IMR-90 (cell line): ENCODE measurements around the gene NFASC.

ENCODE experiments used
- BHLHE40 ChIP-seq: fragments of 150-350 bp; IDR thresholded peaks from 2 replicates; pipeline ENCODE4 v1.6.1; 2016; ENCODE audit warnings: mild to moderate bottlenecking, low read depth, low read length
- CEBPB ChIP-seq: IDR thresholded peaks from 2 replicates; pipeline ENCODE4 v1.6.1; 2012; ENCODE audit warnings: low read depth, low read length, improper control_type of control experiment
- CHD1 ChIP-seq: IDR thresholded peaks from 2 replicates; pipeline ENCODE4 v1.6.1; 2012; ENCODE audit warnings: low read depth, low read length, improper control_type of control experiment
- MAZ ChIP-seq: IDR thresholded peaks from 2 replicates; pipeline ENCODE4 v1.6.1; 2012; ENCODE audit warnings: low read depth, mild to moderate bottlenecking, low read length, improper control_type of control experiment, moderate library complexity, borderline replicate concordance
- MXI1 ChIP-seq: IDR thresholded peaks from 2 replicates; pipeline ENCODE4 v1.6.1; 2012; ENCODE audit warnings: low read depth, mild to moderate bottlenecking, low read length, moderate library complexity, borderline replicate concordance
- POLR2A ChIP-seq: IDR thresholded peaks from 2 replicates; pipeline ENCODE4 v1.6.1; 2012; ENCODE audit warnings: mild to moderate bottlenecking, low read depth, low read length
- RAD21 ChIP-seq: IDR thresholded peaks from 2 replicates; pipeline ENCODE4 v1.6.1; 2012; ENCODE audit warnings: low read length, improper control_type of control experiment
- RFX5 ChIP-seq: IDR thresholded peaks from 2 replicates; pipeline ENCODE4 v1.8.0; 2012; ENCODE audit warnings: low read depth, mild to moderate bottlenecking, low read length, moderate library complexity
- SMC3 ChIP-seq: fragments of 150-350 bp; IDR thresholded peaks from 2 replicates; pipeline ENCODE4 v1.6.1; 2016; ENCODE audit warnings: low read depth, mild to moderate bottlenecking, antibody characterized with exemption, low read length, moderate library complexity
- TF ChIP-seq, protein P1 (sequence below): conservative IDR thresholded peaks from 2 replicates; pipeline ENCODE4 v1.5.1; 2012; ENCODE audit warnings: mild to moderate bottlenecking, low read depth, low read length, improper control_type of control experiment
- TF ChIP-seq, protein P2 (sequence below): fragments of 150-350 bp; IDR thresholded peaks from 2 replicates; pipeline ENCODE4 v1.6.1; 2017; ENCODE audit warnings: mild to moderate bottlenecking, antibody characterized with exemption, low read length, low read depth
- TF ChIP-seq, protein P3 (sequence below): fragments of 150-350 bp; IDR thresholded peaks from 2 replicates; pipeline ENCODE4 v1.6.1; 2016; ENCODE audit warnings: low read depth, mild to moderate bottlenecking, low read length, moderate library complexity, borderline replicate concordance

DNA sequence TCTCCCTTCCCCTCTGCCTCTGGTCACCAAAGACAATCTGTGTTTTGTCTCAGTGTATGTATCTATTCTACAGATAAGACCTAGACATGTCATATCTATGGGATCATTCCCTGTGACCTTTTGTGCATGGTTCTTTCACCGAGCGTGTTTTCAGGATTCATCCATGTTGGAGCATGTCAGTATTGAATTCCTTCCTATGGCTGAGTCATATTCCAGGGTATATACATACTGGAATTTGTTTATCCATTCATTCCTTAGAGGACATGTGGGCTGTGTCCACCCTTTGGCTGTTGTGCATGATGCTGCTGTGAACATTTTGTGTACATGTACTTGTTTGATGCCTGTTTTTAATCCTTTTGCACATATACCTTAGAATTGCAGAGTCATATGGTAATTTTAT is 69.9 kb downstream of the NFASC start:
- TF ChIP-seq, protein P1, sequence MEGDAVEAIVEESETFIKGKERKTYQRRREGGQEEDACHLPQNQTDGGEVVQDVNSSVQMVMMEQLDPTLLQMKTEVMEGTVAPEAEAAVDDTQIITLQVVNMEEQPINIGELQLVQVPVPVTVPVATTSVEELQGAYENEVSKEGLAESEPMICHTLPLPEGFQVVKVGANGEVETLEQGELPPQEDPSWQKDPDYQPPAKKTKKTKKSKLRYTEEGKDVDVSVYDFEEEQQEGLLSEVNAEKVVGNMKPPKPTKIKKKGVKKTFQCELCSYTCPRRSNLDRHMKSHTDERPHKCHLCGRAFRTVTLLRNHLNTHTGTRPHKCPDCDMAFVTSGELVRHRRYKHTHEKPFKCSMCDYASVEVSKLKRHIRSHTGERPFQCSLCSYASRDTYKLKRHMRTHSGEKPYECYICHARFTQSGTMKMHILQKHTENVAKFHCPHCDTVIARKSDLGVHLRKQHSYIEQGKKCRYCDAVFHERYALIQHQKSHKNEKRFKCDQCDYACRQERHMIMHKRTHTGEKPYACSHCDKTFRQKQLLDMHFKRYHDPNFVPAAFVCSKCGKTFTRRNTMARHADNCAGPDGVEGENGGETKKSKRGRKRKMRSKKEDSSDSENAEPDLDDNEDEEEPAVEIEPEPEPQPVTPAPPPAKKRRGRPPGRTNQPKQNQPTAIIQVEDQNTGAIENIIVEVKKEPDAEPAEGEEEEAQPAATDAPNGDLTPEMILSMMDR: no peak
- no peak for TF ChIP-seq RFX5
- no peak for TF ChIP-seq RAD21
- no peak for TF ChIP-seq POLR2A
- no peak for TF ChIP-seq CHD1
- no peak for TF ChIP-seq BHLHE40
- no peak for TF ChIP-seq SMC3
- TF ChIP-seq, protein P2, sequence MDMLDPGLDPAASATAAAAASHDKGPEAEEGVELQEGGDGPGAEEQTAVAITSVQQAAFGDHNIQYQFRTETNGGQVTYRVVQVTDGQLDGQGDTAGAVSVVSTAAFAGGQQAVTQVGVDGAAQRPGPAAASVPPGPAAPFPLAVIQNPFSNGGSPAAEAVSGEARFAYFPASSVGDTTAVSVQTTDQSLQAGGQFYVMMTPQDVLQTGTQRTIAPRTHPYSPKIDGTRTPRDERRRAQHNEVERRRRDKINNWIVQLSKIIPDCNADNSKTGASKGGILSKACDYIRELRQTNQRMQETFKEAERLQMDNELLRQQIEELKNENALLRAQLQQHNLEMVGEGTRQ: no peak
- TF ChIP-seq, protein P3, sequence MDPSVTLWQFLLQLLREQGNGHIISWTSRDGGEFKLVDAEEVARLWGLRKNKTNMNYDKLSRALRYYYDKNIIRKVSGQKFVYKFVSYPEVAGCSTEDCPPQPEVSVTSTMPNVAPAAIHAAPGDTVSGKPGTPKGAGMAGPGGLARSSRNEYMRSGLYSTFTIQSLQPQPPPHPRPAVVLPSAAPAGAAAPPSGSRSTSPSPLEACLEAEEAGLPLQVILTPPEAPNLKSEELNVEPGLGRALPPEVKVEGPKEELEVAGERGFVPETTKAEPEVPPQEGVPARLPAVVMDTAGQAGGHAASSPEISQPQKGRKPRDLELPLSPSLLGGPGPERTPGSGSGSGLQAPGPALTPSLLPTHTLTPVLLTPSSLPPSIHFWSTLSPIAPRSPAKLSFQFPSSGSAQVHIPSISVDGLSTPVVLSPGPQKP: no peak
- TF ChIP-seq MAZ: no peak
- TF ChIP-seq MXI1: no peak
- no peak for TF ChIP-seq CEBPB
